GM12872 (cell line): ENCODE data around the gene RETREG1.

Experiments
- CTCF ChIP-seq: IDR thresholded peaks from 3 replicates; pipeline ENCODE4 v1.5.1; 2011; ENCODE audit warnings: low read depth, mild to moderate bottlenecking, low read length, moderate library complexity; ENCODE audit not compliant: insufficient read depth

Gene RETREG1

GRCh38 chr5:16477541-16477940 is 139.3 kb downstream of the RETREG1 start:
- TF ChIP-seq CTCF: no peak

- no peak for TF ChIP-seq CTCF
These were observed 145.4 kb downstream of the RETREG1 start for GRCh38 chr5:16471387-16471786.

- no peak for TF ChIP-seq CTCF
These were observed 149.2 kb downstream of the RETREG1 start for GRCh38 chr5:16467363-16468219.

GRCh38 chr5:16465544-16466432 is 151.0 kb downstream of the RETREG1 start, which contains the start of gene ZNF622:
Gene ZNF622 (minus strand): TSS chr5:16465800. CDS start chr5:16465665, 135 bp downstream.
- no peak for TF ChIP-seq CTCF

- peak; percentile 20; the same call in 1 of the 3 replicates for TF ChIP-seq CTCF
These were observed 151.9 kb downstream of the RETREG1 start for GRCh38 chr5:16464664-16465543.

GRCh38 chr5:16464231-16464630 is 152.6 kb downstream of the RETREG1 start:
- TF ChIP-seq CTCF: no peak

GRCh38 chr5:16461782-16462181 is 155.0 kb downstream of the RETREG1 start:
- no peak for TF ChIP-seq CTCF
